H9 (cell line): ENCODE measurements around the gene LITAF. TPM values are rescaled to one million over a fixed set of nuclear protein-coding genes. Genes with fewer than 3 reads are reported as not detected.
"Not testable (repeated sequence)": the region's sequence is repeated elsewhere in the genome, so short reads cannot be mapped to it uniquely, and the experiment has no call there.

Source experiments
- DNase-seq: peaks from one replicate; pipeline ENCODE4 v3.0.0-alpha.2; 2017
- H2AFZ ChIP-seq: one replicate; pipeline ENCODE4 v1.6.1; 2013; ENCODE audit warnings: mild to moderate bottlenecking, low read length, control low read depth, moderate library complexity
- H2AK5ac ChIP-seq: 2 replicates; pipeline ENCODE4 v1.6.1; 2013; ENCODE audit warnings: low read length, control low read depth, mixed read lengths; ENCODE audit not compliant: insufficient read length
- H2BK120ac ChIP-seq: one replicate; pipeline ENCODE4 v1.6.1; 2013; ENCODE audit warnings: low read depth, mild to moderate bottlenecking, low read length, control low read depth, inconsistent platforms; ENCODE audit not compliant: poor library complexity, severe bottlenecking
- H2BK12ac ChIP-seq: 2 replicates; pipeline ENCODE4 v1.6.1; 2013; ENCODE audit warnings: low read length, control low read depth, mixed read lengths, low read depth; ENCODE audit not compliant: insufficient read length
- H2BK15ac ChIP-seq: 2 replicates; pipeline ENCODE4 v1.6.1; 2013; ENCODE audit warnings: low read depth, low read length, control low read depth
- H2BK20ac ChIP-seq: one replicate; pipeline ENCODE4 v1.6.1; 2013; ENCODE audit warnings: low read depth, mild to moderate bottlenecking, low read length, control low read depth, inconsistent platforms; ENCODE audit not compliant: poor library complexity, severe bottlenecking
- H2BK5ac ChIP-seq: 2 replicates; pipeline ENCODE4 v1.6.1; 2013; ENCODE audit warnings: low read length, control low read depth, mixed read lengths; ENCODE audit not compliant: insufficient read length
- H3K14ac ChIP-seq: 2 replicates; pipeline ENCODE4 v1.6.1; 2013; ENCODE audit warnings: low read length, control low read depth; ENCODE audit not compliant: insufficient read depth
- H3K18ac ChIP-seq: 2 replicates; pipeline ENCODE4 v1.6.1; 2013; ENCODE audit warnings: low read depth, mild to moderate bottlenecking, mixed read lengths, low read length, control low read depth; ENCODE audit not compliant: insufficient read length
- H3K23ac ChIP-seq: 2 replicates; pipeline ENCODE4 v1.6.1; 2013; ENCODE audit warnings: low read length, control low read depth, mixed read lengths, low read depth; ENCODE audit not compliant: insufficient read length
- H3K23me2 ChIP-seq: 2 replicates; pipeline ENCODE4 v1.6.1; 2013; ENCODE audit warnings: low read depth, mild to moderate bottlenecking, mixed read lengths, low read length, control low read depth; ENCODE audit not compliant: insufficient read length, poor library complexity, severe bottlenecking
- H3K27ac ChIP-seq: 2 replicates; pipeline ENCODE4 v1.5.1; 2013; ENCODE audit warnings: low read length, control low read depth, mixed read lengths, low read depth; ENCODE audit not compliant: insufficient read length
- H3K27me3 ChIP-seq: 2 replicates; pipeline ENCODE4 v1.6.1; 2013; ENCODE audit warnings: low read length, control low read depth, inconsistent platforms; ENCODE audit not compliant: insufficient read depth
- H3K4ac ChIP-seq: 2 replicates; pipeline ENCODE4 v1.6.1; 2013; ENCODE audit warnings: low read depth, mild to moderate bottlenecking, control low read depth, inconsistent platforms, low read length, moderate library complexity
- H3K4me1 ChIP-seq: 2 replicates; pipeline ENCODE4 v1.6.1; 2013; ENCODE audit warnings: low read length, control low read depth, inconsistent platforms; ENCODE audit not compliant: insufficient read depth
- H3K4me2 ChIP-seq: 2 replicates; pipeline ENCODE4 v1.6.1; 2013; ENCODE audit warnings: low read length, control low read depth, mixed read lengths; ENCODE audit not compliant: insufficient read length, insufficient read depth
- H3K56ac ChIP-seq: 2 replicates; pipeline ENCODE4 v1.6.1; 2013; ENCODE audit warnings: low read depth, mild to moderate bottlenecking, mixed read lengths, low read length, control low read depth; ENCODE audit not compliant: insufficient read length
- H3K79me1 ChIP-seq: 2 replicates; pipeline ENCODE4 v1.6.1; 2013; ENCODE audit warnings: low read depth, mild to moderate bottlenecking, moderate library complexity, low read length, control low read depth, inconsistent platforms; ENCODE audit not compliant: insufficient read depth, poor library complexity, severe bottlenecking
- H3K79me2 ChIP-seq: 2 replicates; pipeline ENCODE4 v1.6.1; 2013; ENCODE audit warnings: low read length, control low read depth, inconsistent platforms; ENCODE audit not compliant: insufficient read depth
- H3K9ac ChIP-seq: 2 replicates; pipeline ENCODE4 v1.6.1; 2013; ENCODE audit warnings: low read length, control low read depth, mixed read lengths; ENCODE audit not compliant: insufficient read length; ENCODE audit errors: extremely low read depth
- H3K9me3 ChIP-seq: one replicate; pipeline ENCODE4 v1.6.1; 2013; ENCODE audit warnings: low read depth, low read length, inconsistent platforms; ENCODE audit not compliant: control insufficient read depth
- H3T11ph ChIP-seq: one replicate; pipeline ENCODE4 v1.6.1; 2013; ENCODE audit warnings: mild to moderate bottlenecking, low read length, control low read depth, inconsistent platforms
- H4K20me1 ChIP-seq: one replicate; pipeline ENCODE4 v1.6.1; 2013; ENCODE audit not compliant: control insufficient read depth, insufficient read length, insufficient read depth
- H4K5ac ChIP-seq: 2 replicates; pipeline ENCODE4 v1.6.1; 2013; ENCODE audit warnings: low read depth, mild to moderate bottlenecking, mixed read lengths, low read length, control low read depth; ENCODE audit not compliant: insufficient read length
- H4K8ac ChIP-seq: replicated peaks from 2 replicates; pipeline ENCODE4 v1.6.1; 2013; ENCODE audit warnings: low read length, control low read depth, mixed read lengths, low read depth; ENCODE audit not compliant: insufficient read length
- H4K91ac ChIP-seq: 2 replicates; pipeline ENCODE4 v1.6.1; 2013; ENCODE audit warnings: low read depth, mild to moderate bottlenecking, moderate library complexity, mixed read lengths, low read length, control low read depth; ENCODE audit not compliant: insufficient read length
- H3K27ac Mint-ChIP-seq, 3 experiments: 2 replicates in 2 of 3; 3 replicates in 1 of 3; pipeline ENCODE4 v1.8.0; 2020 to 2021; ENCODE audit warnings: mixed read lengths in 3 of 3, mild to moderate bottlenecking in 1 of 3, moderate library complexity in 1 of 3
- H3K27me3 Mint-ChIP-seq: 2 replicates; pipeline ENCODE4 v1.8.0; 2021; ENCODE audit warnings: low read depth, mild to moderate bottlenecking, moderate library complexity, mixed read lengths
- H3K36me3 Mint-ChIP-seq, 3 experiments: 2 replicates in 2 of 3; 3 replicates in 1 of 3; pipeline ENCODE4 v1.8.0; 2020 to 2021; ENCODE audit warnings: low read depth in 3 of 3, mixed read lengths in 3 of 3; ENCODE audit not compliant: insufficient read depth in 1 of 3
- H3K4me1 Mint-ChIP-seq, 2 experiments: 2 replicates each; pipeline ENCODE4 v1.8.0; 2020; ENCODE audit warnings: mixed read lengths in 2 of 2
- H3K4me3 Mint-ChIP-seq, 2 experiments: 2 replicates in 1 of 2; 3 replicates in 1 of 2; pipeline ENCODE4 v1.8.0; 2020 to 2021; ENCODE audit warnings: mild to moderate bottlenecking in 2 of 2, mixed read lengths in 2 of 2, moderate library complexity in 1 of 2
- H3K9me3 Mint-ChIP-seq, 2 experiments: 2 replicates in 1 of 2; 3 replicates in 1 of 2; pipeline ENCODE4 v1.8.0; 2020; ENCODE audit warnings: mild to moderate bottlenecking in 2 of 2, mixed read lengths in 2 of 2, moderate library complexity in 1 of 2
- CTCF ChIP-seq: fragments of 200-600 bp; sonication (generic); conservative IDR thresholded peaks from 3 replicates; pipeline ENCODE4 v1.8.0; 2021; ENCODE audit warnings: antibody characterized with exemption, mild to moderate bottlenecking
- WGBS: extraction: QIAGEN DNeasy Blood & Tissue Kit; methylation state at CpG from one replicate; pipeline ENCODE4 v1.1.7; 2013; ENCODE audit warnings: missing lambda C conversion rate, low lambda C conversion rate, mixed read lengths; ENCODE audit not compliant: insufficient read length; ENCODE audit errors: extremely low coverage; 5-methylcytosine and 5-hydroxymethylcytosine counted together
- total RNA-seq: library from RNA; stranded (reverse); gene quantifications from 2 replicates; pipeline ENCODE4 v1.2.1, GENCODE V29; 2021

Gene LITAF
- total RNA-seq, 1 experiment from 2014 or later, result 249 TPM

- Histone ChIP-seq H3K9me3 (no peaks in the 10 kb centered on the region), H3K79me1 (no peaks in the 10 kb centered on the region), H3K4me2 (no peak overlapping the region), H2BK15ac (no peak overlapping the region), H3K56ac (no peak overlapping the region), H4K8ac (no peak overlapping the region), H2AFZ (no peak overlapping the region), H3K79me2 (no peaks in the 10 kb centered on the region), H3K14ac (peak overlapping the region; percentile 21; the same call in 1 of the 2 replicates), H2BK120ac (no peak overlapping the region), H4K5ac (no peak overlapping the region), H4K91ac (no peak overlapping the region), H3K18ac (no peak overlapping the region), H3K23me2 (no peaks in the 10 kb centered on the region), H3K23ac (no peak overlapping the region), H3K27me3 (no peaks in the 10 kb centered on the region), H3K27ac (no peak overlapping the region), H4K20me1 (no peaks in the 10 kb centered on the region), H3T11ph (no peak overlapping the region), H2BK12ac (no peak overlapping the region), H3K4ac (no peak overlapping the region), H3K4me1 (peaks cover 5% of the 10 kb centered on the region; the same call in 1 of the 2 replicates), H3K9ac (no peak overlapping the region), H2AK5ac (no peak overlapping the region), H2BK5ac (no peak overlapping the region), H2BK20ac (no peak overlapping the region)
- Mint-ChIP-seq H3K36me3 (peaks cover 11 to 30% (median 30%) of the 10 kb centered on the region in 3 experiments), H3K4me1 (peaks cover 44 to 45% of the 10 kb centered on the region in 2 experiments), H3K4me3 (peak overlapping the region in 1 of 2 experiments; percentile 26; a peak in 1 of 5 replicates), H3K27ac (peak overlapping the region; percentile 9 to 74 (median 56)), H3K27me3 (no peaks in the 10 kb centered on the region), H3K9me3 (peaks cover 0 to 6% of the 10 kb centered on the region in 2 experiments; a peak in 3 of 5 replicates)
- DNase-seq, result no peak
- TF ChIP-seq CTCF, result no peak
- WGBS, result no CpG with 5 or more reads among the region's 21 CpGs
These were observed 25.8 kb downstream of the LITAF start for GRCh38 chr16:11560701-11561453.

- H3K23ac ChIP-seq, H3K27ac ChIP-seq, H3K56ac ChIP-seq, H2BK12ac ChIP-seq, H3K27me3 Mint-ChIP-seq, H3T11ph ChIP-seq, H4K91ac ChIP-seq, H3K4me1 ChIP-seq, H3K18ac ChIP-seq, H4K5ac ChIP-seq, H2BK120ac ChIP-seq, H2AK5ac ChIP-seq, H3K9me3 Mint-ChIP-seq, H2BK5ac ChIP-seq, H3K4me2 ChIP-seq, H3K4ac ChIP-seq, H3K23me2 ChIP-seq, H3K9me3 ChIP-seq, H3K79me2 ChIP-seq, H2BK15ac ChIP-seq, H3K9ac ChIP-seq, H4K20me1 ChIP-seq, H3K27ac Mint-ChIP-seq, H2AFZ ChIP-seq, H3K14ac ChIP-seq, H3K4me3 Mint-ChIP-seq, DNase-seq, H4K8ac ChIP-seq, H3K79me1 ChIP-seq, H3K27me3 ChIP-seq, H2BK20ac ChIP-seq: not testable (repeated sequence)
- peaks cover 17 to 47% (median 43%) of the 10 kb centered on the region in 3 experiments for H3K36me3 Mint-ChIP-seq
- no CpG with 5 or more reads among the region's 6 CpGs for WGBS
- H3K4me1 Mint-ChIP-seq, result peaks cover 24% of the 10 kb centered on the region in 2 experiments
These were observed 28.4 kb downstream of the LITAF start for GRCh38 chr16:11558308-11558823.
